GM12878 (cell line): ENCODE results near the gene CLRN3.

Source experiments
- CTCF ChIP-seq, 3 experiments: IDR thresholded peaks in 2 of 3; conservative IDR thresholded peaks in 1 of 3; 2 replicates each; pipeline ENCODE4 v1.5.1; 2011; ENCODE audit warnings: low read depth in 3 of 3, low read length in 3 of 3, mild to moderate bottlenecking in 3 of 3, control low read depth in 2 of 3, moderate library complexity in 2 of 3, inconsistent platforms in 1 of 3, mixed read lengths in 1 of 3; ENCODE audit not compliant: control insufficient read depth in 2 of 3, insufficient read depth in 1 of 3; ENCODE audit errors: extremely low read depth in 1 of 3
- JUNB ChIP-seq: IDR thresholded peaks from 2 replicates; pipeline ENCODE4 v1.6.1; 2016; ENCODE audit warnings: antibody characterized with exemption, mild to moderate bottlenecking
- JUND ChIP-seq: IDR thresholded peaks from 2 replicates; pipeline ENCODE4 v1.6.1; 2012; ENCODE audit warnings: low read depth, mild to moderate bottlenecking, low read length, improper control_type of control experiment, moderate library complexity
- NFXL1 ChIP-seq: fragments of 450-650 bp; IDR thresholded peaks from 2 replicates; pipeline ENCODE4 v1.6.1; 2017; ENCODE audit warnings: antibody characterized with exemption, mild to moderate bottlenecking, borderline replicate concordance
- NRF1 ChIP-seq: conservative IDR thresholded peaks from 2 replicates; pipeline ENCODE4 v1.6.1; 2011; ENCODE audit warnings: mild to moderate bottlenecking, low read depth, low read length, improper control_type of control experiment
- YY1 ChIP-seq: IDR thresholded peaks from 2 replicates; pipeline ENCODE4 v1.6.1; 2011; ENCODE audit warnings: low read depth, mild to moderate bottlenecking, low read length
- ZNF24 ChIP-seq: fragments of 450-650 bp; IDR thresholded peaks from 2 replicates; pipeline ENCODE4 v1.6.1; 2017; ENCODE audit warnings: antibody characterized with exemption, mild to moderate bottlenecking
- ZNF274 ChIP-seq: IDR thresholded peaks from one replicate; pipeline ENCODE4 v1.8.0; 2011; ENCODE audit not compliant: insufficient read length, insufficient read depth

GRCh38 chr10:127939786-127940330 is 47.1 kb upstream of the CLRN3 start:
- TF ChIP-seq CTCF (IDR thresholded peaks at IDR 0.05 in 2 of 3, conservative IDR thresholded peaks at IDR 0.05 in 1 of 3; ENCODE audit: control insufficient read depth in 2 of 3, extremely low read depth in 1 of 3, insufficient read depth in 1 of 3, low read depth in 3 of 3, low read length in 3 of 3) (no peak), ZNF274 (no peak), JUNB (no peak), NFXL1 (no peak), YY1 (no peak), NRF1 (no peak), JUND (no peak), ZNF24 (no peak)
